Uterus (tissue), 4 donors: ENCODE results near the gene SNX22. TPM values are rescaled to one million over a fixed set of nuclear protein-coding genes. Genes with fewer than 3 reads are reported as not detected.

ENCODE experiments used
- DNase-seq, 2 donors: peaks; one replicate each; pipeline ENCODE4 v3.0.0-alpha.2; 2019 to 2020
- H3K27ac ChIP-seq, 2 donors: fragments of 200-600 bp; sonication (generic); 1 replicate in 1 of 2; 2 replicates in 1 of 2; pipeline ENCODE4 v1.5.1; 2016 to 2018
- H3K27me3 ChIP-seq, 2 donors: fragments of 200-600 bp; sonication (generic); one replicate each; pipeline ENCODE4 v1.5.1; 2018 to 2019; ENCODE audit warnings: control low read depth in 1 of 2
- H3K36me3 ChIP-seq, 2 donors: fragments of 200-600 bp; sonication (generic); one replicate each; pipeline ENCODE4 v1.5.1; 2019; ENCODE audit warnings: control low read depth in 1 of 2
- H3K4me1 ChIP-seq, 2 donors: fragments of 200-600 bp; sonication (generic); one replicate each; pipeline ENCODE4 v1.5.1; 2018 to 2019; ENCODE audit warnings: control low read depth in 1 of 2
- H3K4me3 ChIP-seq, 2 donors: fragments of 200-600 bp; sonication (generic); 1 replicate in 1 of 2; 2 replicates in 1 of 2; pipeline ENCODE4 v1.5.1; 2018 to 2019; ENCODE audit warnings: mild to moderate bottlenecking in 1 of 2
- H3K9me3 ChIP-seq, 2 donors: fragments of 200-600 bp; sonication (generic); one replicate each; pipeline ENCODE4 v1.5.1; 2019; ENCODE audit warnings: control low read depth in 1 of 2
- POLR2A ChIP-seq, 2 donors: fragments of 450-650 bp; IDR thresholded peaks; one replicate each; pipeline ENCODE4 v1.6.1; 2016; ENCODE audit warnings: antibody characterized with exemption in 2 of 2, mild to moderate bottlenecking in 1 of 2, moderate library complexity in 1 of 2
- intact Hi-C: fragments of 100-400 bp; cut with DNase I; formaldehyde crosslinking; loops from one replicate; pipeline ENCODE4 v1.15.1; 2023; ENCODE audit warnings: low total_unique reads
- total RNA-seq, 4 donors: library from RNA; depleted of rRNA in 3 of 4; stranded (reverse); fragments of >200 nt in 3 of 4; gene quantifications; one replicate each; pipeline versions ENCODE4 v1.1.0 to v1.2.4, GENCODE V29; 2014 to 2023
- TF ChIP-seq, protein P1 (sequence below), 4 experiments: fragments of 200-600 bp in 2 of 4; fragments of 450-650 bp in 2 of 4; sonication (generic) in 2 of 4; IDR thresholded peaks; one replicate each; pipeline ENCODE4 v1.5.1; 2016 to 2019; ENCODE audit warnings: antibody characterized with exemption in 4 of 4, mild to moderate bottlenecking in 2 of 4, moderate library complexity in 1 of 4
- donor health status: DM: yes; HTN: yes; CAD: no.

The SNX22 gene
- total RNA-seq, 4 donors from 2014 or later: 0.55 to 1.7 TPM; not detected in 2

GRCh38 chr15:64148168-64148567 lies 3.4 kb upstream of the SNX22 start:
- TF ChIP-seq, protein P1, sequence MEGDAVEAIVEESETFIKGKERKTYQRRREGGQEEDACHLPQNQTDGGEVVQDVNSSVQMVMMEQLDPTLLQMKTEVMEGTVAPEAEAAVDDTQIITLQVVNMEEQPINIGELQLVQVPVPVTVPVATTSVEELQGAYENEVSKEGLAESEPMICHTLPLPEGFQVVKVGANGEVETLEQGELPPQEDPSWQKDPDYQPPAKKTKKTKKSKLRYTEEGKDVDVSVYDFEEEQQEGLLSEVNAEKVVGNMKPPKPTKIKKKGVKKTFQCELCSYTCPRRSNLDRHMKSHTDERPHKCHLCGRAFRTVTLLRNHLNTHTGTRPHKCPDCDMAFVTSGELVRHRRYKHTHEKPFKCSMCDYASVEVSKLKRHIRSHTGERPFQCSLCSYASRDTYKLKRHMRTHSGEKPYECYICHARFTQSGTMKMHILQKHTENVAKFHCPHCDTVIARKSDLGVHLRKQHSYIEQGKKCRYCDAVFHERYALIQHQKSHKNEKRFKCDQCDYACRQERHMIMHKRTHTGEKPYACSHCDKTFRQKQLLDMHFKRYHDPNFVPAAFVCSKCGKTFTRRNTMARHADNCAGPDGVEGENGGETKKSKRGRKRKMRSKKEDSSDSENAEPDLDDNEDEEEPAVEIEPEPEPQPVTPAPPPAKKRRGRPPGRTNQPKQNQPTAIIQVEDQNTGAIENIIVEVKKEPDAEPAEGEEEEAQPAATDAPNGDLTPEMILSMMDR (IDR thresholded peaks at IDR 0.05): no peak
- no peak for TF ChIP-seq POLR2A (IDR thresholded peaks at IDR 0.05)
- intact Hi-C loops: no loop called here

DNA sequence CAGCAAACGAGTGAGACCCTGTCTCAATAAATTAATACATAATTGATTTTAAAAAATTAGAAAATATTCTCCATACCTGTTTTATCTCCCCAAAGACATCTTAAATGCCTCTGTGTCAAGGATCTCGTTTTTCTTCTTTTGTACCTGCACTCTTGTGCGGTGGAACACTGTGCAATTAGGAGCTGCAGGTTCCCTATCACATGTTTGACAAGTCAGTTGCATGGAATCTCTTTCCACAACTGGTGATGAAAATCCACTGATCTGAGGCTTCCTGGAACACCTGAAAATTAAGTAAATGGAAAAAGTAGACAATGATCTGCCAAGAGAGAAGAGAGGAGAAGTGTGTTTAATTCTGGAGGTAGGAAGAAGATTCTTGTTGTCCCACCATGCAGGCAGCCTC lies 3.0 kb upstream of the SNX22 start:
- Histone ChIP-seq H3K9me3 (no peaks in the 10 kb centered on the region), H3K27me3 (peaks cover 0 to 10% of the 10 kb centered on the region in 2 donors), H3K27ac (no peak overlapping the region), H3K4me1 (peaks cover 0 to 20% of the 10 kb centered on the region in 2 donors), H3K4me3 (no peak overlapping the region), H3K36me3 (no peaks in the 10 kb centered on the region)
- intact Hi-C loops: no loop called here
- TF ChIP-seq POLR2A (IDR thresholded peaks at IDR 0.05): no peak
- TF ChIP-seq, protein P1 (IDR thresholded peaks at IDR 0.05): no peak
- no peak for DNase-seq

More at GRCh38 chr15:64148168-64148567, 3.4 kb upstream of the SNX22 start:
- Histone ChIP-seq H3K4me1 (peaks cover 0 to 16% of the 10 kb centered on the region in 2 donors), H3K36me3 (no peaks in the 10 kb centered on the region), H3K4me3 (no peak overlapping the region), H3K27ac (no peak overlapping the region), H3K27me3 (peaks cover 0 to 10% of the 10 kb centered on the region in 2 donors), H3K9me3 (no peaks in the 10 kb centered on the region)
- DNase-seq: no peak

DNA sequence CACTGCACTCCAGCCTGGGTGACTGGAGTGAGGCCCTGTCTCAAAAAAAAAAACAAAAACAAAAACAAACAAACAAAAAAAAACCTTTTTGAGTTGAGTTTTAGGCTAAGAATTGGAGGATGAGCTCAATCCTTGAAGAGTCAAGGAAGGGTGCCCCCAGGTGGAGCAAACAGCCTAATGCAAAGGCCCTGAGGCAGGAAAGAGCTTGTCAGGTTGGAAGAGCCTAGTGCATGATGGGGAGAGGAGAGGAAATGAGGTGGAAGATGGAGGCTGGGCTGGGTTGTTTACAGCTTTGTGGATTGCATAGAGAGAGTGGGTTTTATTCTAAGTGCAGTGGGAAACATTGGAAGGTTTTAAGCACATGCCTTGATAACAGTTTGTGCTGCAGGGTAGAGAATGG lies 2.1 kb upstream of the SNX22 start:
- peaks cover 0 to 24% of the 10 kb centered on the region in 2 donors for H3K4me1 ChIP-seq
- H3K9me3 ChIP-seq: no peaks in the 10 kb centered on the region
- intact Hi-C loops: no loop called here
- H3K27ac ChIP-seq: no peak overlapping the region
- peaks cover 0 to 10% of the 10 kb centered on the region in 2 donors for H3K27me3 ChIP-seq
- TF ChIP-seq, protein P1 (IDR thresholded peaks at IDR 0.05): no peak
- TF ChIP-seq POLR2A (IDR thresholded peaks at IDR 0.05): no peak
- no peaks in the 10 kb centered on the region for H3K36me3 ChIP-seq
- no peak for DNase-seq
- H3K4me3 ChIP-seq: no peak overlapping the region

- H3K27me3 ChIP-seq: peaks cover 0 to 10% of the 10 kb centered on the region in 2 donors
- intact Hi-C loops: no loop called here
- TF ChIP-seq, protein P1 (IDR thresholded peaks at IDR 0.05): no peak
- TF ChIP-seq POLR2A (IDR thresholded peaks at IDR 0.05): no peak
- no peak overlapping the region for H3K27ac ChIP-seq
- H3K4me1 ChIP-seq: peaks cover 0 to 24% of the 10 kb centered on the region in 2 donors
- H3K36me3 ChIP-seq: no peaks in the 10 kb centered on the region
- H3K4me3 ChIP-seq: no peak overlapping the region
- no peak for DNase-seq
- H3K9me3 ChIP-seq: no peaks in the 10 kb centered on the region
These were observed 1.5 kb upstream of the SNX22 start for GRCh38 chr15:64149893-64150578.

GRCh38 chr15:64152507-64153387 lies 1.2 kb downstream of the SNX22 start:
- no peak overlapping the region for H3K4me3 ChIP-seq
- peaks cover 0 to 10% of the 10 kb centered on the region in 2 donors for H3K27me3 ChIP-seq
- DNase-seq: no peak
- TF ChIP-seq POLR2A (IDR thresholded peaks at IDR 0.05): no peak
- TF ChIP-seq, protein P1 (IDR thresholded peaks at IDR 0.05): no peak
- intact Hi-C loops: no loop called here
- H3K36me3 ChIP-seq: no peaks in the 10 kb centered on the region
- no peak overlapping the region for H3K27ac ChIP-seq
- peaks cover 0 to 24% of the 10 kb centered on the region in 2 donors for H3K4me1 ChIP-seq
- H3K9me3 ChIP-seq: no peaks in the 10 kb centered on the region
